ENCODE results near the gene GNG4. TPM values are rescaled to one million over a fixed set of nuclear protein-coding genes. Genes with fewer than 3 reads are reported as not detected.

GNG4 gene
- total RNA-seq, 1 donor from 2014 or later, result 3.8 TPM

DNA sequence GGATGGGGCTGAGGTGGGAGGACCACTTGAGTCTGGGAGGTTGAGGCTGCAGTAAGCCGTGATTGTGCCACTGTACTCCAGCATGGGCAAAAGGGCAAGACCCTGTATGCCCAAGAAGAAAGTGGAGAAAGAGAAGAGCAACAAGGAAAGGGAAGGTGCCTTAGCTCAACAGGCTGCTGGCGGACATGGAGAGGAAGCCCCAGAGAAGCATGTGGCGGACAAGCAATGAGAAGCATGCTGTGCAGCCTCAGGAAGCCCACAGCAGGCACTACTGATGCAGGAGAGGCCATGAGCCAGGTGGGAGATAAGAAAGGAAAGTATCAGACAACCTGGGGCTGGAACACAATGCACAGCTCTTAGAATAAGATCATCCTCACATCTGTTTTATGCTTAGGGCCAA is 32.6 kb upstream of the GNG4 start:
- no peak overlapping the region for H3K27ac Mint-ChIP-seq (ENCODE audit: unreplicated experiment)
- TF ChIP-seq, protein P1, sequence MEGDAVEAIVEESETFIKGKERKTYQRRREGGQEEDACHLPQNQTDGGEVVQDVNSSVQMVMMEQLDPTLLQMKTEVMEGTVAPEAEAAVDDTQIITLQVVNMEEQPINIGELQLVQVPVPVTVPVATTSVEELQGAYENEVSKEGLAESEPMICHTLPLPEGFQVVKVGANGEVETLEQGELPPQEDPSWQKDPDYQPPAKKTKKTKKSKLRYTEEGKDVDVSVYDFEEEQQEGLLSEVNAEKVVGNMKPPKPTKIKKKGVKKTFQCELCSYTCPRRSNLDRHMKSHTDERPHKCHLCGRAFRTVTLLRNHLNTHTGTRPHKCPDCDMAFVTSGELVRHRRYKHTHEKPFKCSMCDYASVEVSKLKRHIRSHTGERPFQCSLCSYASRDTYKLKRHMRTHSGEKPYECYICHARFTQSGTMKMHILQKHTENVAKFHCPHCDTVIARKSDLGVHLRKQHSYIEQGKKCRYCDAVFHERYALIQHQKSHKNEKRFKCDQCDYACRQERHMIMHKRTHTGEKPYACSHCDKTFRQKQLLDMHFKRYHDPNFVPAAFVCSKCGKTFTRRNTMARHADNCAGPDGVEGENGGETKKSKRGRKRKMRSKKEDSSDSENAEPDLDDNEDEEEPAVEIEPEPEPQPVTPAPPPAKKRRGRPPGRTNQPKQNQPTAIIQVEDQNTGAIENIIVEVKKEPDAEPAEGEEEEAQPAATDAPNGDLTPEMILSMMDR (IDR thresholded peaks at IDR 0.05; ENCODE audit: insufficient read depth, low read depth, low read length), result no peak
- TF ChIP-seq EZH2 (IDR thresholded peaks at IDR 0.05; ENCODE audit: insufficient read depth, low read length), result no peak

DNA sequence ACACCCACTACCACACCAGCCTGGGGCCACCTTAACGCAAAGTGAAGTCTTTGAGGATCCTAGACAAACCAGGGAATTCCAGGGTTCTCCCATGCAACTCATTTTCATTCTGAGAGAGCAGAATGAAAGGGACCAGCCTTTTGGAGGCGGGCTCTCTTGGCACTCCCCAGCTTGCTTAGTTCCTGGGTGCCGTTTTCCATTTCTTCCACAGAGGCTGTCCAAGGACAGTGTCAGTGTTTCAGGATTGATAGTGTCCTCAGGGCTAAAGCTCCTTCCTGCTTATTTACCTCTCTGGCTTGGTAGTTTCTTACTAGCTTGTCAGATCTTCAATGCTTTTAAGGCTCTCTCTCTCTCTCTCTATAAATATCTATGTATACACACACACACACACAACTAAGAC is 30.1 kb upstream of the GNG4 start:
- Mint-ChIP-seq H3K9me3 (ENCODE audit: unreplicated experiment) (peaks cover 14% of the 10 kb centered on the region), H3K36me3 (ENCODE audit: low read depth, unreplicated experiment) (peaks cover 33% of the 10 kb centered on the region), H3K4me1 (ENCODE audit: low read depth, unreplicated experiment) (peaks cover 9% of the 10 kb centered on the region), H3K27ac (ENCODE audit: unreplicated experiment) (no peak overlapping the region), H3K4me3 (ENCODE audit: unreplicated experiment) (no peak overlapping the region), H3K27me3 (ENCODE audit: low read depth, unreplicated experiment) (no peaks in the 10 kb centered on the region)
- H3K79me2 ChIP-seq (ENCODE audit: insufficient read depth, low read length), result no peaks in the 10 kb centered on the region
- H2AFZ ChIP-seq (ENCODE audit: low read depth, low read length), result no peak overlapping the region
- H3K36me3 ChIP-seq (ENCODE audit: insufficient read depth, low read length), result no peaks in the 10 kb centered on the region
- no peaks in the 10 kb centered on the region for H4K20me1 ChIP-seq (ENCODE audit: insufficient read depth, low read length)
- DNase-seq (ENCODE audit: low read depth) (no peak), FAIRE-seq (no peak)
- H3K4me3 ChIP-seq (ENCODE audit: insufficient read depth, low read depth, low read length), result no peak overlapping the region
- H3K9ac ChIP-seq (ENCODE audit: low read length), result no peak overlapping the region
- no peak for TF ChIP-seq EZH2 (IDR thresholded peaks at IDR 0.05; ENCODE audit: insufficient read depth, low read length)
- TF ChIP-seq, protein P1 (IDR thresholded peaks at IDR 0.05; ENCODE audit: insufficient read depth, low read depth, low read length), result no peak
- no peak overlapping the region for H3K4me2 ChIP-seq (ENCODE audit: low read length)
- peaks cover 4% of the 10 kb centered on the region for H3K4me1 ChIP-seq (ENCODE audit: insufficient read depth, low read length)
- no peak overlapping the region for H3K27ac ChIP-seq (ENCODE audit: low read depth, low read length)
- no peaks in the 10 kb centered on the region for H3K27me3 ChIP-seq (ENCODE audit: insufficient read depth, low read length)
- peaks cover 15% of the 10 kb centered on the region for H3K9me3 ChIP-seq (ENCODE audit: insufficient read depth, low read depth, low read length)

More for the DNA sequence above, 32.6 kb upstream of the GNG4 start:
- Histone ChIP-seq H3K4me1 (ENCODE audit: insufficient read depth, low read length) (peaks cover 4% of the 10 kb centered on the region), H3K9ac (ENCODE audit: low read length) (no peak overlapping the region), H3K27ac (ENCODE audit: low read depth, low read length) (no peak overlapping the region), H3K79me2 (ENCODE audit: insufficient read depth, low read length) (no peaks in the 10 kb centered on the region), H3K27me3 (ENCODE audit: insufficient read depth, low read length) (no peaks in the 10 kb centered on the region), H3K4me3 (ENCODE audit: insufficient read depth, low read depth, low read length) (no peak overlapping the region), H2AFZ (ENCODE audit: low read depth, low read length) (no peak overlapping the region), H4K20me1 (ENCODE audit: insufficient read depth, low read length) (no peaks in the 10 kb centered on the region), H3K36me3 (ENCODE audit: insufficient read depth, low read length) (no peaks in the 10 kb centered on the region), H3K4me2 (ENCODE audit: low read length) (no peak overlapping the region), H3K9me3 (ENCODE audit: insufficient read depth, low read depth, low read length) (no peaks in the 10 kb centered on the region)
- H3K27me3 Mint-ChIP-seq (ENCODE audit: low read depth, unreplicated experiment), result no peaks in the 10 kb centered on the region
- DNase-seq (ENCODE audit: low read depth) (no peak), FAIRE-seq (no peak)
- H3K4me1 Mint-ChIP-seq (ENCODE audit: low read depth, unreplicated experiment), result peaks cover 5% of the 10 kb centered on the region
- peaks cover 15% of the 10 kb centered on the region for H3K36me3 Mint-ChIP-seq (ENCODE audit: low read depth, unreplicated experiment)
- no peaks in the 10 kb centered on the region for H3K9me3 Mint-ChIP-seq (ENCODE audit: unreplicated experiment)
- no peak overlapping the region for H3K4me3 Mint-ChIP-seq (ENCODE audit: unreplicated experiment)

DNA sequence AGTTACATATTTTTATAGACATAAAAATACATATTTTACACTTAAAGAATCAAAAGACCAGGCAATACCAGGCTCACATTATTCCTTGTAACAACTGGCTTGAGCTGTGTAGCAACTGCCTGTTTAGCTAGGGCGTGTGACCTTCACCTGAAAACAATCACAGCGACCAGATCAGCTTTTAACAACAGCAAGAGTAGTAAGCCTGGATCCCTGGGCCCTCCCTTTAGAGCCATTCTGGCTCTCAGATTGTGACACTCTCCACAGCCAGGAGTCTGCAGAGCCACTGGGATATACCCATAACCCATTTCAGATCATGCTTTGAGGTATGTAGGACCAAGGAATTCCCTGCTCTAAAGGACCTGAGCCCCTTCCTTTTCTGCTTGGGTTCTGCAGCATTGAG is 29.4 kb upstream of the GNG4 start:
- no peak for TF ChIP-seq EZH2 (IDR thresholded peaks at IDR 0.05; ENCODE audit: insufficient read depth, low read length)
- TF ChIP-seq, protein P1 (IDR thresholded peaks at IDR 0.05; ENCODE audit: insufficient read depth, low read depth, low read length), result no peak
- no peak overlapping the region for H3K4me2 ChIP-seq (ENCODE audit: low read length)
- no peak overlapping the region for H3K4me3 Mint-ChIP-seq (ENCODE audit: unreplicated experiment)
- H3K36me3 ChIP-seq (ENCODE audit: insufficient read depth, low read length), result no peaks in the 10 kb centered on the region
- FAIRE-seq (no peak), DNase-seq (ENCODE audit: low read depth) (no peak)
- no peak overlapping the region for H3K27ac ChIP-seq (ENCODE audit: low read depth, low read length)
- H3K36me3 Mint-ChIP-seq (ENCODE audit: low read depth, unreplicated experiment), result peaks cover 38% of the 10 kb centered on the region
- H3K27ac Mint-ChIP-seq (ENCODE audit: unreplicated experiment), result no peak overlapping the region
- no peak overlapping the region for H2AFZ ChIP-seq (ENCODE audit: low read depth, low read length)
- H3K4me1 ChIP-seq (ENCODE audit: insufficient read depth, low read length), result peaks cover 4% of the 10 kb centered on the region
- H3K4me3 ChIP-seq (ENCODE audit: insufficient read depth, low read depth, low read length), result no peak overlapping the region
- peaks cover 7% of the 10 kb centered on the region for H3K4me1 Mint-ChIP-seq (ENCODE audit: low read depth, unreplicated experiment)
- no peaks in the 10 kb centered on the region for H3K79me2 ChIP-seq (ENCODE audit: insufficient read depth, low read length)
- H3K9me3 Mint-ChIP-seq (ENCODE audit: unreplicated experiment), result peaks cover 14% of the 10 kb centered on the region
- no peaks in the 10 kb centered on the region for H3K27me3 Mint-ChIP-seq (ENCODE audit: low read depth, unreplicated experiment)
- H3K9ac ChIP-seq (ENCODE audit: low read length), result no peak overlapping the region
- H3K27me3 ChIP-seq (ENCODE audit: insufficient read depth, low read length), result no peaks in the 10 kb centered on the region
- H4K20me1 ChIP-seq (ENCODE audit: insufficient read depth, low read length), result no peaks in the 10 kb centered on the region
- H3K9me3 ChIP-seq (ENCODE audit: insufficient read depth, low read depth, low read length), result peaks cover 16% of the 10 kb centered on the region

All from astrocyte (in vitro differentiated cells and primary cell).